Putamen (tissue), 1 donor: ENCODE measurements around the gene MPP4.
"Not testable (repeated sequence)": the region's sequence is repeated elsewhere in the genome, so short reads cannot be mapped to it uniquely, and the experiment has no call there.

Source experiments
- DNase-seq: peaks from one replicate; pipeline ENCODE4 v3.0.0-alpha.2; 2016; ENCODE audit warnings: low spot score

Gene MPP4

GRCh38 chr2:201673546-201673945, 24.9 kb downstream of the MPP4 start:
- no peak for DNase-seq

DNA sequence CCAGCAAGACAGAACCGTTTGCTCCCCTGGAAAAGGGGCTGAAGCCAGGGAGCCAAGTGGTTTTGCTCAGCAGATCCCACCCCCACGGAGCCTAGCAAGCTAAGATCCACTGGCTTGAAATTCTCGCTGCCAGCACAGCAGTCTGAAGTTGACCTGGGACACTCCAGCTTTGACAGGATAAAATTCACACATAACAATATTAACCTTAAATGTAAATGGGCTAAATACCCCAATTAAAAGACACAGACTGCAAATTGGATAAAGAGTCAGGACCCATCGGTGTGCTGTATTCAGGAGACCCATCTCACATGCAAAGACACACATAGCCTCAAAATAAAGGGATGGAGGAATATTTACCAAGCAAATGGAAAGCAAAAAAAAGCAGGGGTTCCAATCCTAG, 27.2 kb downstream of the MPP4 start:
- DNase-seq = not testable (repeated sequence)

GRCh38 chr2:201669865-201670264, 28.6 kb downstream of the MPP4 start:
- DNase-seq = no peak

- DNase-seq = no peak
Measured at GRCh38 chr2:201668402-201668910, 30.0 kb downstream of the MPP4 start.

DNA sequence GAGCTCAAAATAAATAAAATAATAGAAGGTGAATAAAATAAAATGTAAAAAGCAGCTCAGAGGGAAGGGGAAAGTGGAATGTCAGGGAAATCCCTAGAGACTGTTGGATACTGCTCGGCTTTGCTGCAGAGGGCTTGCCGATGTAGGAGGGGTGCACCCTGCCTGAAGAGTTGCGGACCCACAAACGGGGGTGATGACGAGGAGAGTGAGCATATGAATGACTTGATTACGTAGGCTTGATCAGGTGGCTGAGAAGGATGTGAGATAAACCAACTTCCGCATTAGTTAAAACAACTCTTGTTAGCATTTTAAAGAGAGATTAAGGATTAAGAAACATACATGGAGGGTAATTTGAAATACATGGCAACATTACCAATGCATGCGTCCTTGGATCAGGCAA, 34.1 kb downstream of the MPP4 start:
- DNase-seq = no peak

GRCh38 chr2:201661366-201661765, 37.1 kb downstream of the MPP4 start:
- DNase-seq = no peak

- DNase-seq = no peak
Measured at GRCh38 chr2:201660293-201660895, 38.0 kb downstream of the MPP4 start.

DNA sequence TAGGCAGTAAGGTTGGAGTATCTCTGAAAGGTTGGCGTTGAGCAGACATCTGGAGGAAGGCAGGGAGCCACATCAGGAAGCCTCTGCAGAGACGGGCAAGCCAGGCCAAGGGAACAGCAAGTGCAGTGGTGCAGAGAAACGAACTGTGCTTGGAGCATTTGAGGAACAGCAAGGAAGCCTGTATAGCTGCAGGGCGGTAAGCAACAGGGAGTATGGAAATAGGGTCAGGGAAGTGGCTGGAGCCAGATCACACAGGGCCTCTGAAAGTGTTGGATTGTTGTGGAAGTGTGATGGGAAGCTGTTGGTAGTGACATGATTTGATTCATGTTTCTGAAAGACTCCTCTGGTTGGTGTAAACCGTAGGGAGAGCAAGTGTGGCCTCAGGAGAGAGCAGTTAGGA, 41.7 kb downstream of the MPP4 start:
- no peak for DNase-seq

- DNase-seq = no peak
Measured at GRCh38 chr2:201656102-201656501, 42.3 kb downstream of the MPP4 start.

GRCh38 chr2:201654616-201655384, 43.6 kb downstream of the MPP4 start:
- DNase-seq = no peak

GRCh38 chr2:201653221-201653620, 45.2 kb downstream of the MPP4 start:
- DNase-seq = no peak

DNA sequence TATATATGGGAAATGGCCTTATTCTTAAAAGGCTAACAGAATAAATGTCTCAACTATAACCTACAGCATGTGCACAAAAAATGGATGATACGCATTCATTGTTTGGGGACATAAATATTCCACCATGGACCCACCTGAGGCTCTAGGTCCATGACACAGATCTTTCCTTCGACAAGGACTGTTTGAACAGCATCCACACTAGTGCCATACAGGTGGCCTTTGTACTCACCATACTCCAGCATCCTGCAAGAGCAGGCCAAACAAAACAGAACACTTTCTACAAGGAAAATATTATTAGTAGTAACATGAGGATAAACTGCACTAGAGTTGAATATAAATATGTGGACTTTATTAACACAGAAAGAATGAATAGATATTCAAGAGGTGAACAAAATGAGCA, 49.0 kb downstream of the MPP4 start:
- DNase-seq = no peak

- no peak for DNase-seq
Measured at GRCh38 chr2:201647431-201647830, 51.0 kb downstream of the MPP4 start.

DNA sequence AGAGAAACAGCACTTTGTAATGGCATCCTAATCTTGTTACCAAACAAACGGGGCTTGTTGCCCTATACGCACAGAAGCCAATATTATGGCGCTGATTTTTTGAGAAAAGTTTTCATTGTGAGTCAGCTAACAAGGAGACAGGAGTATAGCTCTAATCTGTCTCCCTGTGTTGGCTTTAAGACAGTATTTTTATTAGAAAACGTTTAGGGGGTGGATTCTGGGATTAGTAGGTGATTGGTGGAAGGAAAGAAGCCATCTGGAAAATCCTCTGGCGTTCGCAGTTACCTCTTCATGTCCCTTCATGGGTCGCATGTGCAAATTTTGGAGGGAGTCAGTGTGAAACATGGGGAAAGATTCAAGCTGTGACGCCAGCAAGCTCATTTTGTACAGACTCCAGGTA, 54.4 kb downstream of the MPP4 start:
- DNase-seq = peak; percentile 18

- DNase-seq = no peak
Measured at GRCh38 chr2:201643216-201643890, 55.1 kb downstream of the MPP4 start, which contains the start of gene TMEM237. TMEM237 (minus strand) TSS chr2:201643503; CDS start chr2:201643400, 103 bp downstream.

GRCh38 chr2:201642579-201643215, 55.7 kb downstream of the MPP4 start:
- DNase-seq = peak; percentile 70

GRCh38 chr2:201642086-201642578, 56.3 kb downstream of the MPP4 start:
- no peak for DNase-seq

DNA sequence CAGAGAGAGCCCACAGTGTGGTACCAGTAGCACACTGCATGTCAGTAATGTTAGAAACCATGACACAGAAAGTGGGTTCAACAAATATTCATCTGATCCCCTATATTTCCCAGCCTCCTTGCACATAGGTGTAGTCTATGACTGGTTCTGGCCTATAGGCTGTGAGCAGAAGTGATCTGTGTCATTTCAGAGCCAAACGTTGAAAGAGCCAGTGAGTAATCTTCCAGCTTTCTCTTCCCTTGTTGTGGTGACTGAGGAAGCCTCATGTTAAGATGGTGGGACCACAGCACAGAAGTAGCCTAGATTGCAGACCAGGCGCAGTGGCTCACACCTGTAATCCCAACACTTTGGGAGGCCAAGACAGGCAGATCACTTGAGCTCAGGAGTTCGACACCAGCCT, 59.2 kb downstream of the MPP4 start:
- DNase-seq = no peak

DNA sequence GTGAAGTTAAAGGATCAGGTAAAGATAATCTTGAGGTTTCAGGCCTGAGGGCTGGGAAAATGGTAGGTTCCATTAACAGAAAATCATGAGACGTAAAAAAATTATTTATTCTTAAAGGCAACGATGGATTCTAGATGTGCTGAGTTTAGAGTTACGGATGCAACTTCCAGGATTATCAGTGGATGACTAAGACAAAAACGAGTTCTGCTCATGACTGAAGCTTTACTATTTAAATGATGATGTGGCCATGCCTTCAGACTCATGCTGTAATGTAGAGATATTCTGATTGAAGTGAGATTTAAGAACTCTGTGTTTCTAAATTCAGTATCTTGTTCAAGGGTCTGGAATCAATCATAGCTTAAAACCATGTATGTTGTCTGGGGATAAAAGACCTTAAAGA, 60.1 kb downstream of the MPP4 start:
- no peak for DNase-seq

DNA sequence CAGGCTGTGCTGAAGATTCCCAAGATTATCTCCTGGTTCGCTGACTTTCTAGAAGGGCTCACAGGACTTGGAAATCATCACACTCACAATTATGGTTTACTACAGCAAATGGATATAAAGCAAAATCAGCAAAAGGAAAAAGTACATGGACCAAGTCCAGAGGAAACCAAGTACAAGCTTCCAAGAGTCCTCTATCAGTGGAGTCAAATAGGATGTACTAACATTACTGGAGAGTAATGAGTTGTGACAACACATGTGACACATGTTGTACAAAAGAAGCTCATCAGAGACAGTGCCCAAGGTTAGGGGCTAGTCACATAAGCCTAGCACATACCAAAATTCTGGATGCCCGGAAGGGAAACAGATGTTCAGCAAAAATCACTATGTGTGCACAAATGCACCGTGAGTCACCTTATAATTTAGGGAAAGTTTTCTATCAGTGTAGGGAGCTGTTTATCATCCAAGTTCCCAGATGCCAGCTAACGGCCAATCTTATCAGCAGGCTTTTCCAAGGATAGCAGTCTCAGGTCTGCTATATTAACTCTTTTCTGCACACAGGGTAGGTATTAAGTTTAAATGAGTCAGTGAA, 64.7 kb downstream of the MPP4 start:
- no peak for DNase-seq

GRCh38 chr2:201631041-201631440, 67.4 kb downstream of the MPP4 start:
- no peak for DNase-seq

DNA sequence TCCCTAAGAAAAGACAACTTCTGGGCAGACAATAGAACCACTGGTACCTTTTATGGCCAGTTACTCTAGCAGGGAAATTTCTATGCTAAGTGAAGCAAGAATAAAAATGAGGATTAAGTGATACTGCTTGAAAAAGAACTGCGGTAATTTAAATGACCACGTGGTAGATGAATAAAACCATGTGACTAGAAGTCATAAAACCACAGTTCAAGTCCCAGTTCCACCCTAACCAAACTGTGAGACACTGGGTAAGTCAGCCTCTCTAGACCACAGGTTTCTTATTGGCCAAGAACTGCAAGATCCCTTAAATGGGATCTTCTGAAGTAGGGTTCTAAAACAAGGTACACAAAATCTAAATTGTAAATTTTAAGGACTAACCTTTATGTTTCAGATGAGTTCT, 67.9 kb downstream of the MPP4 start:
- DNase-seq = no peak
